Breast epithelium (tissue), 4 donors: ENCODE measurements around the gene SIL1. TPM values are rescaled to one million over a fixed set of nuclear protein-coding genes. Genes with fewer than 3 reads are reported as not detected.

ENCODE experiments used
- DNase-seq, 2 donors: peaks; one replicate each; pipeline ENCODE4 v3.0.0-alpha.2; 2019; ENCODE audit warnings: low spot score in 2 of 2
- H3K27ac ChIP-seq, 2 donors: fragments of 200-600 bp; sonication (generic) in 1 of 2; one replicate each; pipeline ENCODE4 v1.5.1; 2016 to 2019; ENCODE audit warnings: mild to moderate bottlenecking in 1 of 2
- H3K27me3 ChIP-seq, 2 donors: fragments of 200-600 bp; sonication (generic) in 1 of 2; one replicate each; pipeline versions ENCODE4 v1.5.1 to v1.6.0; 2017 to 2019; ENCODE audit warnings: control low read depth in 1 of 2, mild to moderate bottlenecking in 1 of 2
- H3K36me3 ChIP-seq: fragments of 200-600 bp; one replicate; pipeline ENCODE4 v1.5.1; 2019
- H3K4me1 ChIP-seq, 2 donors: fragments of 200-600 bp; sonication (generic); one replicate each; pipeline ENCODE4 v1.5.1; 2016 to 2019; ENCODE audit warnings: control low read depth in 1 of 2
- H3K4me3 ChIP-seq, 3 donors: fragments of 200-600 bp; sonication (generic); 1 replicate in 2 of 3; 2 replicates in 1 of 3; pipeline ENCODE4 v1.5.1; 2016 to 2019; ENCODE audit warnings: mild to moderate bottlenecking in 3 of 3, moderate library complexity in 2 of 3
- H3K9me3 ChIP-seq, 2 donors: fragments of 200-600 bp; sonication (generic) in 1 of 2; one replicate each; pipeline ENCODE4 v1.5.1; 2016 to 2019; ENCODE audit warnings: control low read depth in 1 of 2
- POLR2A ChIP-seq: fragments of 450-650 bp; IDR thresholded peaks from one replicate; pipeline ENCODE4 v1.6.1; 2016; ENCODE audit warnings: antibody characterized with exemption, mild to moderate bottlenecking, moderate library complexity
- POLR2AphosphoS5 ChIP-seq, 3 donors: sonication (generic); formaldehyde crosslinking; IDR thresholded peaks; one replicate each; pipeline ENCODE4 v1.6.1; 2017; ENCODE audit warnings: antibody characterized with exemption in 3 of 3
- intact Hi-C: fragments of 100-400 bp; cut with DNase I; formaldehyde crosslinking; loops from one replicate; pipeline ENCODE4 v1.15.1; 2023; ENCODE audit warnings: low total_unique reads
- total RNA-seq, 3 donors: library from RNA; depleted of rRNA; stranded (reverse); fragments of >200 nt; gene quantifications; one replicate each; pipeline ENCODE4 v1.1.0, GENCODE V29; 2016
- TF ChIP-seq, protein P1 (sequence below), 3 donors: fragments of 450-650 bp; IDR thresholded peaks; one replicate each; pipeline ENCODE4 v1.5.1; 2016 to 2017; ENCODE audit warnings: antibody characterized with exemption in 3 of 3, mild to moderate bottlenecking in 3 of 3, moderate library complexity in 3 of 3

The SIL1 gene
- total RNA-seq, 3 donors from 2014 or later = 29.9 to 63.9 (median 48.2) TPM

DNA sequence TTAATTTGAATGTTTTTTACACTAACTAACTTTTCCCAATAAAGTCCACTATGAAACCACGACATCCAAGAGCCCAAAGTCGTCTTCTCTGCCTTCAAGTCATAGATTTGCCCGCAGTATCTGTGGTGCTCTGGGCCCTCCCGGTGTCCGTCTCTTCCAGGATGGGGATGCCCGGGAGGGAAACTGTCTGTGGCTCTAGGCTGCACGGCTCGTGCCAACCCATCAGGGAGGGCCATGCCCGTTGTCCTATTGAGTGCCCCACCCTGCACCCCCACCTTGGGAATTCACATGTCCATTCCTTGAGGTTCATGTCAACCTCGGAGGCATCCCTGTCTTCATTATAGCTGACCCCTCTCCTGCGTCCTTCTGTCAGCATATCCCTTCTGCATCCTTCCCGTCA lies 263.2 kb downstream of the SIL1 start:
- H3K27ac ChIP-seq = no peak overlapping the region
- TF ChIP-seq POLR2A = no peak
- TF ChIP-seq POLR2AphosphoS5 (IDR thresholded peaks at IDR 0.05) = no peak
- TF ChIP-seq, protein P1, sequence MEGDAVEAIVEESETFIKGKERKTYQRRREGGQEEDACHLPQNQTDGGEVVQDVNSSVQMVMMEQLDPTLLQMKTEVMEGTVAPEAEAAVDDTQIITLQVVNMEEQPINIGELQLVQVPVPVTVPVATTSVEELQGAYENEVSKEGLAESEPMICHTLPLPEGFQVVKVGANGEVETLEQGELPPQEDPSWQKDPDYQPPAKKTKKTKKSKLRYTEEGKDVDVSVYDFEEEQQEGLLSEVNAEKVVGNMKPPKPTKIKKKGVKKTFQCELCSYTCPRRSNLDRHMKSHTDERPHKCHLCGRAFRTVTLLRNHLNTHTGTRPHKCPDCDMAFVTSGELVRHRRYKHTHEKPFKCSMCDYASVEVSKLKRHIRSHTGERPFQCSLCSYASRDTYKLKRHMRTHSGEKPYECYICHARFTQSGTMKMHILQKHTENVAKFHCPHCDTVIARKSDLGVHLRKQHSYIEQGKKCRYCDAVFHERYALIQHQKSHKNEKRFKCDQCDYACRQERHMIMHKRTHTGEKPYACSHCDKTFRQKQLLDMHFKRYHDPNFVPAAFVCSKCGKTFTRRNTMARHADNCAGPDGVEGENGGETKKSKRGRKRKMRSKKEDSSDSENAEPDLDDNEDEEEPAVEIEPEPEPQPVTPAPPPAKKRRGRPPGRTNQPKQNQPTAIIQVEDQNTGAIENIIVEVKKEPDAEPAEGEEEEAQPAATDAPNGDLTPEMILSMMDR (IDR thresholded peaks at IDR 0.05) = no peak
- DNase-seq = peak in 1 of 2 donors; percentile 17
- no peaks in the 10 kb centered on the region for H3K9me3 ChIP-seq
- H3K4me3 ChIP-seq = no peak overlapping the region
- peaks cover 18% of the 10 kb centered on the region for H3K36me3 ChIP-seq
- H3K27me3 ChIP-seq = no peaks in the 10 kb centered on the region
- no peaks in the 10 kb centered on the region for H3K4me1 ChIP-seq
- intact Hi-C loops = no loop called here

DNA sequence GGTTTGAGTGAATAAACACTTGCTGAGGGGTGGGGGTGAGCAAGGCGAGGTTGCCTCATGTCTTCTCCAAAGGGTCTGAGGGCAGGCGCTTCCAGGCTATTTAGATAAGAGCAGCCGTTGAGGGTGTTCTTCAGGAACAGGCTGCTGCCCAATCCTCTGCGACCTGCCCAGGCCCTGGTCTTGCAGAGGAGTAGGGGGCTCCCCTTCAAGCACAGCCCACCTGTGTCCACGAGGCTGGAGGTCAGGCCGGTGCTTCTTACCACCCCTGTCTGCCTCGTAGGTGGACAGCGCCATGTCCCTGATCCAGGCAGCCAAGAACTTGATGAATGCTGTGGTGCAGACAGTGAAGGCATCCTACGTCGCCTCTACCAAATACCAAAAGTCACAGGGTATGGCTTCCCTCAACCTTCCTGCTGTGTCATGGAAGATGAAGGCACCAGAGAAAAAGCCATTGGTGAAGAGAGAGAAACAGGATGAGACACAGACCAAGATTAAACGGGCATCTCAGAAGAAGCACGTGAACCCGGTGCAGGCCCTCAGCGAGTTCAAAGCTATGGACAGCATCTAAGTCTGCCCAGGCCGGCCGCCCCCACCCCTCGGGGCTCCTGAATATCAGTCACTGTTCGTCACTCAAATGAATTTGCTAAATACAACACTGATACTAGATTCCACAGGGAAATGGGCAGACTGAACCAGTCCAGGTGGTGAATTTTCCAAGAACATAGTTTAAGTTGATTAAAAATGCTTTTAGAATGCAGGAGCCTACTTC lies 264.5 kb downstream of the SIL1 start:
- H3K27ac ChIP-seq = no peak overlapping the region
- intact Hi-C loops = no loop called here

DNA sequence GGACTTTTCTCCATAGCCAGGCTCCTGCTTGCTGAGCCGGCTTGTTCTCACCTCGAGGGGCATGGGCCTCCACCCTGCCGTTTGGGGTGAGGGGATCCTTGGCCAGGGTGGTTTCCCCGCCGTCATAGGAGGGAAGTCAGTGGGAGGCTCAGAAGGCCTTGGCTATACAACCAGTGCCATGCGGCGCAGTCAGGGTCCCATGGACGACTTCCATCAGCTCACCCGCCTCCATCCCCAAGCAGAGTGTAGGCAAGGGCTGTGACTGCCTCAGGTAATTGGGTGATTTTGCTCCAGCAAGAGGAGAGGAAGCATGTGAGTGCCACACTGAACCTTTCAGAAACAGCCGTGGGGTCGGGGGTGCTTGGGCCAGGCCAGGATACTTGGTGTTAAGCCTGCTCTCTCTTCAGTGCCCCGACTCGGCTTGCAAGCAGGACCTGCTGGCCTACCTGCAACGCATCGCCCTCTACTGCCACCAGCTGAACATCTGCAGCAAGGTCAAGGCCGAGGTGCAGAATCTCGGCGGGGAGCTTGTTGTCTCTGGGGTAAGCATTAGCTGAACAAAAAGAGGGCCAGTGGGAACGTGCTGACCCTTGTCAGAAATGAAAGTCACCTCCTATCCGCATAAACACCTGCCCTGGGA lies 265.9 kb downstream of the SIL1 start:
- intact Hi-C loops = no loop called here
- Histone ChIP-seq H3K27me3 (no peaks in the 10 kb centered on the region), H3K36me3 (peaks cover 18% of the 10 kb centered on the region), H3K4me3 (no peak overlapping the region), H3K4me1 (no peaks in the 10 kb centered on the region), H3K27ac (no peak overlapping the region), H3K9me3 (no peaks in the 10 kb centered on the region)
- TF ChIP-seq POLR2AphosphoS5 (IDR thresholded peaks at IDR 0.05) (no peak), POLR2A (no peak)
- TF ChIP-seq, protein P1 (IDR thresholded peaks at IDR 0.05) = no peak
- DNase-seq = peak in 1 of 2 donors; percentile 15

More for the DNA sequence above, 264.5 kb downstream of the SIL1 start:
- Histone ChIP-seq H3K27me3 (no peaks in the 10 kb centered on the region), H3K9me3 (no peaks in the 10 kb centered on the region), H3K4me3 (no peak overlapping the region), H3K36me3 (peaks cover 18% of the 10 kb centered on the region), H3K4me1 (no peaks in the 10 kb centered on the region)
- TF ChIP-seq POLR2A (no peak), POLR2AphosphoS5 (IDR thresholded peaks at IDR 0.05) (no peak)
- TF ChIP-seq, protein P1 (IDR thresholded peaks at IDR 0.05) = no peak
- no peak for DNase-seq

DNA sequence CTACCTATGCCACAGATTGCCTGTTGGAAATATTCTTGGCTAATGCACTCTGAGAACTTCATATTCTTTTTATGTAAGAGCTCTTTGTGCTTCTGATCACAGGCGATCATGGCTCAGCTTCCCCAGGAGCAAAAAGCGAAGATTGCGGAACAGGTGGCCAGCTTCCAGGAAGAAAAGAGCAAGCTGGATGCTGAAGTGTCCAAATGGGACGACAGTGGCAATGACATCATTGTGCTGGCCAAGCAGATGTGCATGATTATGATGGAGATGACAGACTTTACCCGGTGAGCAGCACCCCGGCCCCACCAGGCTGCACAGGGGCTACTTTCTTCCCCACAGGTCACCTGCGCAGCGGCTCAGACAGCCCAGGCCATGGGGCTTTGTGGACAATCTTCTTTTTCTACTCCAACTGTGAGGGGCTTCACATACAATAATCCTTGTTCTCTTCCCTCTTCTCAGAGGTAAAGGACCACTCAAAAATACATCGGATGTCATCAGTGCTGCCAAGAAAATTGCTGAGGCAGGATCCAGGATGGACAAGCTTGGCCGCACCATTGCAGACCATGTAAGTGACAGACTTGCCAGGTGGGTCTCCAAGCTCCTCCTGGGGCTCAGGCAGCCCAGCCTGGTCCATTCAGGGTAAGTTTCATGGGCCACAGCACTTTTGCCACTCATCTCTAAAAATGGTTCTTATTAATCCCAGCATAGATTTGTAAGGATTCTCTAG lies 267.6 kb downstream of the SIL1 start:
- Histone ChIP-seq H3K36me3 (peaks cover 18% of the 10 kb centered on the region), H3K4me1 (no peaks in the 10 kb centered on the region), H3K27me3 (no peaks in the 10 kb centered on the region), H3K4me3 (no peak overlapping the region), H3K9me3 (no peaks in the 10 kb centered on the region), H3K27ac (peak overlapping the region; percentile 28 to 51)
- no peak for TF ChIP-seq POLR2A
- TF ChIP-seq POLR2AphosphoS5 (IDR thresholded peaks at IDR 0.05) = peak in 1 of 3 donors; percentile 40
- TF ChIP-seq, protein P1 (IDR thresholded peaks at IDR 0.05) = no peak
- intact Hi-C loops = no loop called here
- DNase-seq = peak in 1 of 2 donors; percentile 65
